ENCODE measurements around the gene NDUFB11.

Gene NDUFB11

DNA sequence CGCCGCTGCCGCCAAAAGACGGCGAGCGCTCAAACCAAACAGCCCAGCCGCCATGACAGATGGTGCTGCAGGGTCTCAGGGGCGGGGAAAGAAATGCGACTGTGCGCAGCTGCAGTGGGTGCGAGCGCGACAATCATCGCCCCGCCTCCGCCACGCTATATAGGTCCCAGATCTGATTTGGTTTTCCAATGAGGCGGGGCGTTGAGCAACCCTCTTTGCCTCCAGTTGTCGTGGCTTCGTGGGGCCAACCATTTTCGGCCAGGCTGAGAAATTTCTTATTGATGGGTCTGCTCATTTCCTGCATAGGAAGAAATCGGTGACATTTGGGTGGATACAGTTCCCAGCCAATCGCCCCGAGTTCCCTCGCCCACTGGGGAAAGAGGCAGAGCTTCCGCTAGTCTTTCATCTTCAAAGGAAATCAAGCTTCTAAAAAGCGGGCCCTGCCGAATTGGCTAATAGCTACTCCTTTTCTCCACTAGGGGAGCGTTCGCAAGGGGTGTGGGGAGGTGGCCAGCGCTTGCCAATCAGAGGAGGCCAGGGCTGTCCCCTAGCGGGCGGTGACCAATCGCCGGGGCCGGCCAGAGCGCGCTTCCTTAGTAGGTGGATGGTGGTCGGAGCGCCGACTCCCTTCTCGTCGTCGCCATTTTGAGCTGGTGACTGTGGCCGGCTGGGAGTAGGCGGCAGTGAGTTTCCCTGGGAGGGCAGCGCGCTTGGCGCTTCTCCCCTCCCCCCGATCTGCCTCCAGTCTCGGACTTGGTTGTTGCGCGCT, at the start of gene NDUFB11, which contains the start of gene RBM10:
Gene NDUFB11 (minus strand): TSS at position 77 of the 769 bp plus-strand sequence. CDS start 23 bp downstream, at position 54.
Gene RBM10 (plus strand): TSS at position 596 of the 769 bp plus-strand sequence. CDS start 2,261 bp downstream, outside the sequence.
- peak; percentile 95 for DNase-seq

DNA sequence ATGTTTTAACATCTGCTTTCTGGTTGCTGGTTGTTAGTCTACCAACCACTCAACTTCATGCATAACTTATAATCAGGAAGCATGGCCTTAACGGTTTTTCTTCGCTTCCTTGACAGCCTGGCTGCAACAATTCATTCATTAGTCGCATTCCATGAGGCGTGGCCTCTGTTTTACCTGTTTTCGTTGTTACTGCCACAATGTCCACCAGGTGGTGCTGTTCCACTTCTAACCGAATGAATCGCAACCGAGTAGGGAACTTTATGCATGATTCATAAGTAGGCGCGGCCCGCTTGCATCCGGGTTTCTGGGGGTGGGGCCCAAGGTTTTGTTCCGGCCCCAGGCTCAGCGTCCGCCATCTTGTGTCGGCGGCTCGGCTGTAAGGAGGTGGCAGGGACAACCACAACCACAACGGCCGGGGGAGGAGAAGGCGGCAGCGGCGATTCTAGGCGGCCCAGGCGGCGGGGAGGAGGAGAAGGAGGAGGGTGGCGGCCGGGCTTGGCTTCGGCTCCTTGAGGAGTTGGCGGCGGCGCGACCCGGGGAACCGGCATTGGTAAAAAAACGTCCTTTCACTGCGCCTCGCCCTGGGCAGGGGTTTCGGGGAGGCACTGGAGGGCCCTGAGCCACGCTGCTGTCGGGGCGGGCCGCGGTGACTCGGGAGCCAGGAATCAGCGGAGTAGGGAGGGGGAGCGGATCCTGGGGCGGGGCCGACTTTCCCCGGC, 49.1 kb upstream of the NDUFB11 start, which contains the start of gene UBA1:
Gene UBA1 (plus strand): TSS at position 355 of the 719 bp plus-strand sequence. CDS start 4,974 bp downstream, outside the sequence.
- DNase-seq, result peak; percentile 94

DNA sequence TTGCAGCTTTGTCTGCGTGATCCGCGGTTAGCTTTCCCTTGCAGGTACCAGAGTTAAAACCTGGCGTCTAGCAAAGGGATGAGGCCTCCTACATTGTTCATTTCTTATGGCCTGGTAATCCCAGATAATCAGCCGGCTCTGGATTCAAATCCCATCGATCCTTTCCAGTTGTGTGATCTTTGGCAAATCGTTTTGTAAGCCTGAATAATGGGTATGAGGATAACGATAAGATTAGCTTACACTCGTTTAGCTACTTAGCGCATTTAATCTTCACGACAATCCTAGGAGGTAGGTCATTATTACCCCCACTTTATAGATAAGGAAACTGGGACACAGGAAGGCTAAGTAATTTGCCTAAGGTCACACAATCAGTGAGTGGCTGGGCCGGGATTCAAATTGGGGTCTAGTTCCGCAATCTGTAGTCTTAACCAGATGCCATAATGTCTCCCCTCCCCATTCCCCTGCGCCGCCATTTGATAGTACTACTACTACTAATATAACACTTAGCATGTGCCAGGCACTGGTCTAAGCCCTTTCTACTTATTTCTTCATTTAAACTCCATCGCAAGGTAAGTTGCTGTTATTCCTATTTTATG, 47.4 kb upstream of the NDUFB11 start:
- no peak for DNase-seq

DNA sequence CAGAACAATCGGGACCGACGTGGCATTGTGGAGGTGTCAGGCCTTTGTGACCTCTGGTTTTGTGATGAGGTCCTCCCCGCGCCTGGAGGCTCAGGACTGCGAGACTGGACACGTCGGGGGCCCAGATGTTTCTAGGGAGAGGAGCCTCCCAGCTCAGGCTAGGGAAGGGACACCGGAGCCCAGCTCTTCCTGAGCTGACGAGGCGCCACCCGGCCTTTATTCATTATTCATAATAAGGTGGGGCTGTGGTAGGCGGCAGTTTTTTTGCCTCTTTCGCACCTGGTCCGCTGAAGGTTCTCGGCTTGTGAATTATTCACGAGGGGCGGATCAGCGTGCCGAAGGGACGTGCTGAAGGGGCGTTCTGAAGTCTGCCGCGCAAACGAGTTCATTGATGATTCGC, 46.8 kb upstream of the NDUFB11 start:
- peak; percentile 8 for DNase-seq

GRCh38 chrX:47190445-47191269, 46.2 kb upstream of the NDUFB11 start:
- peak; percentile 81 for DNase-seq

GRCh38 chrX:47189906-47190305, 45.4 kb upstream of the NDUFB11 start:
- no peak for DNase-seq

DNA sequence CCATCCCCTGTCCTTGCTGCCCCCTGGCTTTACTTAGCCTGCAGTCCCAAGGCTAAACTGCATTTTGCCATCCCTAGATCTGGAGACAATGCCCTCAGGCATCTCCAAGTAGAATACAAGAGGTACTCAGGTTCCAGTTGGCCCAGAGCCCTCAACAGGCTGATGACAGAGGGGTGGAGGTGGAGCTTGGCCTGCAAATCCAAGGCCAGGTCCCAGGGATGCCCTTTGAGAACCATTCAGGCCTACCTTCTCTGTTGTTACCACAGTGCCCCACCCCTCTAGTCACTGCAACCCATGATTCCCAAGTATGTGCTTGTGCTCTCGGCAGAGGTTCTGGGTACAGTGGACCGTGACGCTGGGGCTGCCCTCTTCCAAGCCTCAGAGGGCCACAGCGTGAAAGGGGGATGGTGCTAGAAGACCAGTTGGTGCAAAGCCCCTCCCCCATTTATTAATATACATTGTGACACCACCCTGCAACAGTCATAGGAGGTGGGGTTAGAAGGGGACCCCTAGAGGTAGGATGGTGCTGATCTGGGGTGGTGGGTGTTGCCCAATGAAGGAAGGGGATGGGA, 42.7 kb upstream of the NDUFB11 start:
- no peak for DNase-seq

DNA sequence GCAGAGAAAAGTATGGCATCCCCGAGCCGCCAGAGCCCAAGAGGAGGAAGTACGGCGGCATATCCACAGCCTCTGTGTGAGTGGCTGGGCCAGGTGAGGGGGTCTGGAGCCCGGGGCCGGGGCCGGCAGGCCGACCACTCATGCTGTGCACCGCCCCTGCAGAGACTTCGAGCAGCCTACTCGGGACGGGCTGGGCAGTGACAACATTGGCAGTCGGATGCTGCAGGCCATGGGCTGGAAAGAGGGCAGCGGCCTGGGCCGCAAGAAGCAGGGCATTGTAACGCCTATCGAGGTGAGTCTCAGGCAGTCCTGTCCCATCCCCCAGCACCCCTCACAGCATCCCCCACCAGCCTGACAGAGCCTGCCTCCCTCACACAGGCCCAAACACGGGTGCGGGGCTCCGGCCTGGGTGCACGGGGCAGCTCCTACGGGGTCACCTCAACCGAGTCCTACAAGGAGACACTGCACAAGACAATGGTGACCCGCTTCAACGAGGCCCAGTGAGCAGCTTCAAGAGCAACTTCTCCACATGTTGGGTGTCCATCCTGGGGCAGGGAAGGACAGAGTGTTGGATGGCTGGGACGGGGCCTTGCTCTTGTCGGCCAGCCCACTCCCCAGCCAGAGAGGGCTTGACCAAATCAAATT, 41.7 kb upstream of the NDUFB11 start:
- no peak for DNase-seq

DNA sequence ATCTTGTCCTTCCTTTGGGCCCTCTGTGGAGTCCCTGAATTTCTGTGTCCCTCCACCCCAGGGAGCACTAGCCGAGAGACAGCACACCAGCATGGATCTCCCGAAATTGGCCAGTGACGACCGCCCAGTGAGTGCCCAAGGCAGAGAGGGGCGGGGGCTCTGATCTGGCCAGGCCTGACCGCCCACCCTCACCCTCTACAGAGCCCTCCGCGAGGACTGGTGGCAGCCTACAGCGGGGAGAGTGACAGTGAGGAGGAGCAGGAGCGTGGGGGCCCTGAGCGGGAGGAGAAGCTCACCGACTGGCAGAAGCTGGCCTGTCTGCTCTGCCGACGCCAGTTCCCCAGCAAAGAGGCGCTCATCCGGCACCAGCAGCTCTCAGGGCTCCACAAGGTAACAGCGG, 40.7 kb upstream of the NDUFB11 start:
- DNase-seq, result no peak

DNA sequence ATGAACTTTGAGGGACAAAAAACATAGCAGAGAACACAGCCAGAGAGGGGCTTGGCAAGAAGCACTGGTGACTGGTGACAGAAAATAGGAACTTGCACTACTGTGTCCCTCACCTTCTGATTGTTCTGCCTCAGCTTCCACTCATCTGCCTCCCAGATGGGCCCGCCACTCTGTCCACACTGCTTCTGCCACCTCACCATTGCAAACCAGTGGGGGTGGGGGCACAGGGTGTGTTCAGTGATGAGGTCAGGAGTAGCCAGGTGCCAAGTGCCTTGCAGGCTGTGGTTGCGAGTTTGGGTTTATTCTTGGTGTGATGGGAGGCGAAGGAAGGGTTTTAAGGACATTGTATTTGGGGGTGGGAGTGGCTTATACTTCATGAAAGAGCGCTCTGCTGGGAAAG, 40.0 kb upstream of the NDUFB11 start:
- DNase-seq, result no peak

- no peak for DNase-seq
These were observed 37.7 kb upstream of the NDUFB11 start for GRCh38 chrX:47182106-47182700.

DNA sequence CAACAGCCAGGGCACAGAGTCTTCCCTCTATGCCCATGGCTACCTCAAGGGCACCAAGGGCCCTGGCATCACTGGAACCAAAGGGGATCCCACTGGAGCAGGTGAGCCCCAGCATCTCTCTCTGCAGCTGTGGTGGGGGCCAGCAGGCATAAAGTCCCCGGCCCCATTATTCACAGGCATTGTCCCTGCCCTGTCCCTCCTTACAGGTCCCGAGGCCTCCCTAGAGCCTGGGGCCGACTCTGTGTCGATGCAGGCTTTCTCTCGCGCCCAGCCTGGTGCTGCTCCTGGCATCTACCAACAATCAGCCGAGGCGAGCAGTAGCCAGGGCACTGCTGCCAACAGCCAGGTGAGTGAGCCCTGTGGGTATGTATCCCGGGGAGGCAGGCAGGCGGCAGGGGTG, 36.8 kb upstream of the NDUFB11 start:
- DNase-seq, result no peak

DNA sequence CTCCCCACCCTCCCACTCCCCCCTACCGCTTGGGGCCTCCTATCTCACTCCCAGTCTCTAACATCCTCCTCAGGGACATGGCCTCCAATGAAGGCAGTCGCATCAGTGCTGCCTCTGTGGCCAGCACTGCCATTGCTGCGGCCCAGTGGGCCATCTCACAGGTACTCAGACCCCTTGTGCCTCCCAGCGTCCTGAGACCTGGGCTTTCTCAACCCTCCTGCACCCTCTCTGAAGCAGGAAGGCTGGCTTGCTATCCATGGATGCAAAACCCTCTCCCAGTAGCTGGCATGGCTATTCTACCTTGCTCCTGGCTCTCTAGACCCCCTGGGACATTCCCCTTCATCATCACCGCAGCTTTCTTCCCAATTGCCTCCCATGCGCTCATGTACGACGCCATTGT, 35.8 kb upstream of the NDUFB11 start:
- no peak for DNase-seq

- no peak for DNase-seq
These were observed 35.4 kb upstream of the NDUFB11 start for GRCh38 chrX:47179928-47180255.

DNA sequence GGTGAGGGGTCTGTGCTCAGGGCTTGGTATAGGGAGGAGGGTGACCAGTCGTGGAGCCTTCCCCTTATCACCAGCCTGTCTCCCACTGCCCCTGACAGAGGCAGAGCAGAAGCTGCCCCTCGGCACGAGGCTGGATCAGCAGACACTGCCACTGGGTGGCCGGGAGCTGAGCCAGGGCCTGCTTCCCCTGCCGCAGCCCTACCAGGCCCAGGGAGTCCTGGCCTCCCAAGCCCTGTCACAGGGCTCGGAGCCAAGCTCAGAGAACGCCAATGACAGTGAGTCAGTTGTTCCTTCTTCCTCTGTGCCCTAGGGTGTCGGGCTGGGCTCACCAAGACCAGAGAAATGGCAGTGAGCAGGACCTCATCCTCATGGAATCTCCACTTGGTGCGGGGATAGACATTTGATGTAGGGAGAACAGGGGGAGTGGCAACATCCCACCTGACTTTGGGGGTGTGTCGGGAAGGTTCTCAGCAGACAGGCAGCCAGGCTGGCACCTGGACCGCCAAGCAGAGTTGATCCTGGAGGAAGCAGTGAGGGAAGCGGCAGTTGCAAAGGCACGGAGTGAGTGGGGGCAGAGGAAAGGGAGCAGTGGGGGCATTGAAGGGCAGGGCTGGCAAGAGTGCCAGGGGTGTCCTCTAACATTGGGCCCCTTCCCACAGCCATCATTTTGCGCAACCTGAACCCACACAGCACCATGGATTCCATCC, 34.9 kb upstream of the NDUFB11 start:
- DNase-seq, result no peak

GRCh38 chrX:47178337-47178736, 33.8 kb upstream of the NDUFB11 start:
- no peak for DNase-seq

- no peak for DNase-seq
These were observed 32.6 kb upstream of the NDUFB11 start for GRCh38 chrX:47177079-47177478.

- no peak for DNase-seq
These were observed 31.7 kb upstream of the NDUFB11 start for GRCh38 chrX:47176101-47176740.

DNA sequence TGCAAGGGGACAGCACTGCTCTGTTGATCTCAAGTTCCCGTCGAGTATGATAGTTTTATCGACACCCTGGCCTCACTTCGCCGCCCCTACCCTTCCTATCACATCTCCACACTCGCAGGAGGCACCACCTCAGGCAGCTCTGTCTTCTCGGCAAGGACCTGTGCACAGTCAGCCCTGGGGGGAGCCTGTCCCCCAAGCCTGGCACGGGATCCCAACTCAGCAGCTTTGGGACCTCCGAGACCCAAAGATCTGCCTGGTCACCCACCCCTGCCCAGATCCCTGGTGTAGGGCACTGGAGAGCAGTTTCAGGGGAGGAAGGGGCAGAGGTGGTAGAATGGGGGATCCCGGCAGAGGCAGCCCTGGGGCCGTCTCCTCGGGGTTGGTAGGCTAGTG, 31.1 kb upstream of the NDUFB11 start:
- no peak for DNase-seq

DNA sequence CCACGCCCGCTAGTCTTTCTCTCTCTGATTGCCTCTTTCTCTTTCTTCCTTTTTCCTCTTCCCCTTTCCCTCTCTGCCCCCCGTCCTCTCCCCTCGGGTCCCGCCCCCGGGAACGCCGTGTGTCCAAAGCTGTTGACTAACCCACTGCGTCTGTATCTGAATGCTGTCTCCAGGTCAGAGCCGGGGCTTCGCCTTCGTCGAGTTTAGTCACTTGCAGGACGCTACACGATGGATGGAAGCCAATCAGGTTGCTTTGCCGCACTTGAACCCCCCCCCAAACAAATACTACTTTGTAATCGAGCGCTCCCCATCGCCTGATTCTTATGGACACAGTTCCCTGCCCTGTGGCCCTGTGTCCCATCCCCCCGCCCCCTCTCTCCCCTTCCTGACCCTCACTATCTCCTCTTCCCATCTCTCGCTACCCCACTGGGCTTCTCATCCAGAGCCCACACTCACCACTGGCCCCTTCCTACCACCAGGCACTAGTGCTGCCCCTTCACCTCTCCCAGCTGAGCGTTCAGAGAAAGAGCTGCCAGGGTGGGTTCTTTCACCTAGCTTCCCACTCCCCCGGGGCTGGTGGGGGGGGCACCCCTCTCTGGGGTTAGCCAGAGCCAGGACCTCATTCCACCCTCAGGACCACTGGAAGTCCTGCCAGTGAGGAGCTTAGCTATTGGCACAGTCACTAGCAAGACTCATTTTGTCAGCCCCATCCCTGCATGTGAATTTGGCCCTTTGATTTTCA, 30.5 kb upstream of the NDUFB11 start:
- DNase-seq, result no peak

All from suppressor macrophage treated with lipopolysaccharide for 4 hours (primary cell).